PC-3 (cell line): ENCODE measurements around the gene TMEM235.

Experiments
- CTCF ChIP-seq: fragments of 300-600 bp; sonication (generic); conservative IDR thresholded peaks from 2 replicates; pipeline ENCODE4 v1.5.1; 2017; ENCODE audit warnings: antibody characterized with exemption, low read depth, mild to moderate bottlenecking, low read length
- EZH2 ChIP-seq: fragments of 300-600 bp; sonication (generic); IDR thresholded peaks from one replicate; pipeline ENCODE4 v1.6.1; 2017; ENCODE audit warnings: antibody characterized with exemption, mild to moderate bottlenecking, low read length; ENCODE audit not compliant: unreplicated experiment

GRCh38 chr17:78249074-78249817 is 17.8 kb downstream of the TMEM235 start:
- TF ChIP-seq EZH2 = no peak
- TF ChIP-seq CTCF = no peak
